Measurements from ENCODE around the gene LCAT.
A peak's percentile ranks its signal among the peaks of the same experiment; 100 is the strongest.
"Not testable (repeated sequence)": the region's sequence is repeated elsewhere in the genome, so short reads cannot be mapped to it uniquely, and the experiment has no call there.

Gene LCAT

DNA sequence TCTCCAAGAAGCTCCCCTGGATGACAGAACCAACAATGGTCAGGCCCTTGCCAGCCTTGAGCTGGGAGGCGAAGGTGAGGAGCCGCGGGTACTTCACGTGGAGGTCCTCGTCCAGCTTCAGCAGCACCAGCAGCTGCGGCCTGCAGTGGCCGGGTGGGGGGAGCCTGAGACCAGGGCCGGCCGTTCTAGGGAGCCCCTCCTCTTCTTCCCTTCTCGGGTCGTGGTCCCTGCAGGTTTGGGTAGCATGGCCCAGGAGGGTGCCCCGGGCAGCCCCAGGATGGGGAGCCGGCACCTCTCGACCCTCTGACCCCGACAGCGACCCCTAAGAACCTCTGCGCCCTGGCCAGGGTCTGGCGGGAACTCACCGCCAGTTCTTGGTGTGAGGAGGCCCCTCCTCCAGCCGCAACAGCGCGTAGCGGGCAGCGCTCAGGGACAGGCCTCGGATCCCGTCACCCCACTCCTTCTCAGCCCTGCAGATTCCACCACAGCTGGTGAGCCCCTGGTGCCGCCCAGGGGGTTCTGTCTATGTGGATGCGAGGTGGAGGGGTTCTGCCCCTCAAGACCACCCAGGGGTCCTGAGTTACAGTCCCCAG is 3.1 kb upstream of the LCAT start:
- DNase-seq, result no peak
- CTCF ChIA-PET, result interaction anchor here (1.1 kb wide), 1 partner anchor 10 kb away, joined by 3 read pairs; the partner anchor contains the start of gene PSMB10
- Mint-ChIP-seq H3K4me3 (no peak overlapping the region), H3K9me3 (no peaks in the 10 kb centered on the region), H3K36me3 (peaks cover 9% of the 10 kb centered on the region), H3K27ac (no peak overlapping the region), H3K4me1 (peaks cover 3% of the 10 kb centered on the region), H3K27me3 (no peaks in the 10 kb centered on the region)

DNA sequence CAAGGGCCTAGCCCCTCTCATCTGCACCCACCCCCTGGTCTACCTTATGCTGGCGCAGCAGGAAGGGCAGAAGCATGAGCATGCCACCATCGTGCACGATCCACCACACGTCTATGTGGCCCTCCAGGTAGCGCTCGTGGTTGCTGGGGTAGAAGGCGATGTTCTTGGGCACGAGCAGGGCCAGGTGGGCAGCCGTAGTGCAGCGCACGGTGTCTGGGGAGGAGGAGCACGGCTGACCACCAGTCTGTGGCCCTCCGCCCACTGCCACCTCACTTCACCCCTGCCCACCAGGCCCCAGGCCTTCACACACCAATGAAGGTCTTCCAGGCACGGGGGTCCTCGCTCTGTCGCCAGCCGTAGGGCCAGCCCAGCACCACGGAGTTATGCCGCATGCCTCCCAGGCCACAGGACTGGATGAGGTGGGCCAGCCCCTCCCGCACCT is 2.2 kb upstream of the LCAT start:
- CTCF ChIA-PET, result interaction anchor here (0.8 to 1.0 kb wide), 2 partner anchors 49 to 94 kb away, joined by 3 to 4 read pairs; no protein-coding TSS in a partner anchor
- no peaks in the 10 kb centered on the region for H3K27me3 Mint-ChIP-seq
- H3K9me3 Mint-ChIP-seq, result no peaks in the 10 kb centered on the region
- no peak overlapping the region for H3K27ac Mint-ChIP-seq
- H3K4me3 Mint-ChIP-seq, result no peak overlapping the region
- no peak for DNase-seq
- peaks cover 11% of the 10 kb centered on the region for H3K4me1 Mint-ChIP-seq
- peaks cover 9% of the 10 kb centered on the region for H3K36me3 Mint-ChIP-seq

DNA sequence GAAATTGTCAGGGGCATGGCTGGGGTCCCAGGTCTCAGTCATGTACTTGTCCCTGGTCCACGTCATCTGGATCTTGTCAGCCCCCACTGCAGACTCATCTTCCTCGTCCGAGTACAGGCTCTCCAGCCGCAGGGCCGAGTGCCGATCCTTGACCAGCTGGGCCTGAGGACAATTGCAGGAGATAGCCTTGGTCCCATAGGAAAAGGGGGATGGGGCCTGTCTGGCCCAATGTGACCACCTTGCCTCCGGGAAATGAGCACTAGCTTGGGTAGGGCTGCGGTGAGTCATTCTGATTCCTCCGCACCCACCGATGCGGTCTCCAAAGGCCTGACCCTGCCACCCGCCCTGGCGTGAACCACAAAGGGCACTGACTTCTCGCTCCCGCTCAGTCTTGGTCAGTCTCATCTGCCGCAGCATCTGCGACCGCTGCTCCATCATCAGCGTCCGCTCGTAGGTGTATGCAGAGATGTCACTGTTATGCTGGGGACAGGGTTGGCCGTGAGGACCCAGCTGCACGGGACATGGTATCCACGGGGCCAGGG is 1.5 kb upstream of the LCAT start:
- H3K9me3 Mint-ChIP-seq, result no peaks in the 10 kb centered on the region
- no peak overlapping the region for H3K4me3 Mint-ChIP-seq
- H3K27ac Mint-ChIP-seq, result peak overlapping the region; percentile 14
- no peak for DNase-seq
- H3K36me3 Mint-ChIP-seq, result peaks cover 10% of the 10 kb centered on the region
- H3K4me1 Mint-ChIP-seq, result peaks cover 18% of the 10 kb centered on the region
- no peaks in the 10 kb centered on the region for H3K27me3 Mint-ChIP-seq
- CTCF ChIA-PET, result interaction anchor here (0.8 kb wide), 1 partner anchor 95 kb away, joined by 4 read pairs; no protein-coding TSS in a partner anchor

DNA sequence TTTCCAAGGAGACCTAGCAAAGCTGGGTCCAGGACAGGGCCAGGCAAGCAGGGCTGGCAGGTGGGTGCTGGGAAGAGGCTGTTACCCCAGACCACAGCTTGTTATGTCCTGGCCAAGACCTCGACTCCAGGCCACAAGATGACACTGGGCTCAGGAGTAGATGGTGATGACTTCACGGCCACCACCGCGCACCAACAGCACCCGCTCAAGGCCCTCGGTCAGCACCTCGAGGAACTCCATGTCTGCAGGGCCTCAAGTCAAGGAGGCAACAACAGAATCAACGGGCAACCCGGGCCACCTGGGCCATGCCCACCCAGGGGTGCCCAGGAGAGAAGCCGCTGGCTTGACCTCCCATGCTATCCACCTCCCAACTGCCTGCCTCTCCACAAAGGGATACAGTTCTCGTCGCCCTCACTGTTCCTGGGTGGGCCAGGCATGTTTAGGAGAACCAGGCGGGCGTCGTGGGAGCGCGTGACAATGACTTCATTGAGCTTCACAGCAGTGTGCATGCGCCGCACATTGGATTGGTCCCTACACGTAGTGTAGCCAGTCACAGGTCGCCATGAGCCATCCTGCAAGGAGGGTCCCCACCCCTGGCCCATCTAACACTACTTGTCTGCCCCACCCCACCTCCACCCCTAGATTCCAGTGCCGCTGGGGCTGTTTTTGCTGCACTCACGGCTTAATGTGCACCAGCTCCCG is 921 bp upstream of the LCAT start:
- no peaks in the 10 kb centered on the region for H3K27me3 Mint-ChIP-seq
- no peak overlapping the region for H3K4me3 Mint-ChIP-seq
- H3K4me1 Mint-ChIP-seq, result peaks cover 24% of the 10 kb centered on the region
- no peak overlapping the region for H3K27ac Mint-ChIP-seq
- peaks cover 16% of the 10 kb centered on the region for H3K36me3 Mint-ChIP-seq
- no peak for DNase-seq
- H3K9me3 Mint-ChIP-seq, result no peaks in the 10 kb centered on the region
- CTCF ChIA-PET, result interaction anchor here (0.8 kb wide), 1 partner anchor 95 kb away, joined by 4 read pairs; no protein-coding TSS in a partner anchor

DNA sequence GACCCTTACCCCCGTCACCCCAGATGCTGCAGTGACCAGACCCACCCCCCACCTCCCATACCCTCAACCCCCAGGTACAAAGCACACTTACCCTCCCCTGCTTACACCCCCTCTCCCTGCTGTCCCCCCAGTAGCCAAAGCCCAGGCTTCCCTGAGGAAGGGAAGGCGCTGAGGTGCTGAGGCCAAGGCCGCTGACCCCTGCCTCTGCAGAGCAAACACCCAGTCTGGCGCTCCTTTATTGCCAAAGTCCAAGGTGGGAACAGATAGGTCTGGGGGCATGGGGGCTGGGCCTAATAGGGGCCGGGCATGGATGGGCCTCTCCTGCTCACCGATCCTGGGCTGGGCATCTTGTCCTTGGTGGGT is 683 bp downstream of the LCAT start:
- CTCF ChIA-PET, result interaction anchor here (1.0 to 2.5 kb wide), 5 partner anchors 10 to 280 kb away, joined by 3 to 11 read pairs (median 5); no protein-coding TSS in a partner anchor
- no peak overlapping the region for H3K4me3 Mint-ChIP-seq
- H3K9me3 Mint-ChIP-seq, result no peaks in the 10 kb centered on the region
- peaks cover 34% of the 10 kb centered on the region for H3K4me1 Mint-ChIP-seq
- no peaks in the 10 kb centered on the region for H3K27me3 Mint-ChIP-seq
- DNase-seq, result no peak
- peak overlapping the region; percentile 58 for H3K27ac Mint-ChIP-seq
- peaks cover 16% of the 10 kb centered on the region for H3K36me3 Mint-ChIP-seq

DNA sequence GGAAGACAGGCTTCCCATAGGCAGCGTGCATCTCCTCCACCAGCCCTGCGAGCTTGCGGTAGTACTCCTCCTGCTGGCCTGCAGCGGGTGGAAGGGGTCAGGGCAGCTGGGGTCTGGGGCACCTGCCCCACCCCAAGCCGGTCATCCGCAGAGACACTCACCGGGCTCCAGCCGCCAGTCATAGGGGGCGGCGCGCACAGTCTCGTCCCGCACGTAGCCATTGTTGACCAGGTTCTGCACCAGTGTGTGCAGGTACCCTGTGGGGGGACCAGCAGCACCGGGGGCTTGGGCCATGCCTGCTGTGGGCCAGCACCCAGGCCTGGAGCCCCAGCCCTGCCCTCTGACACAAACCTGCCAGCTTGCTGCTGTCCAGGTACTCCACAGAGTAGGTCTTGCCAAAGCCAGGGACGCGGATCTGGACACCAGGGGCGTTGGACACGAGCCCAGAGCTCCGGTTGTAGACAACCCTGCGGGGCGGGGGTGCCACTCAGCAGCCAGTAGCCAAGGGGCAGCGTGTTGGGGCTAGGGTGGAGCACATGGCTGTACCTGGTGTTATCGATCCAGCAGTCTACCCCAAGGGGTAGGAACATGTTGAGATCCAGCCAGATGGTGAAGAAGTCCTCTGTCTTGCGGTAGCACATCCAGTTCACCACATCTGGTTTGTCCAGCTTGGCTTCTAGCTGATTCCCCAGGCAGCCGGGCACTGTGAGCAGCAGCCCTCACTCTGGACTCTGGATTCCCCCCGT is 1.2 kb downstream of the LCAT start:
- CTCF ChIA-PET, result interaction anchor here (0.7 to 2.5 kb wide), 18 partner anchors 10 to 280 kb away, joined by 3 to 11 read pairs (median 4); partner anchors contain the start of genes CTRL and DPEP2
- Mint-ChIP-seq H3K27me3 (no peaks in the 10 kb centered on the region), H3K36me3 (peaks cover 16% of the 10 kb centered on the region), H3K4me3 (no peak overlapping the region), H3K27ac (no peak overlapping the region), H3K4me1 (peaks cover 34% of the 10 kb centered on the region), H3K9me3 (no peaks in the 10 kb centered on the region)
- no peak for DNase-seq

DNA sequence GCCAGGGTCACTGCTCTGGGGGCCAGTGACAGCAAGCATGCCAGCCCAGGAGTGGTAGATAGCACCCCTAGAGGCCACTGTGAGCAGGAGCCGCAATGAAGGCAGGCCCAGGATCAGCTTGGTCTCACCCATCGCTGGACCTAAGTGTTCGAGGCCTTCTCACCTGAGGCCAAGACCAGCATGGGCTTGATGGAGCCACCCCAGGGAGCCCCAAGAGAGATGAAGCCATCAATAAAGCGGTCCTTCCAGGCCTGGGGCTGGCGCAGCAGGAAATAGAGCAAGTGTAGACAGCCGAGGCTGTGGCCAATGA is 1.8 kb downstream of the LCAT start:
- Mint-ChIP-seq H3K27me3 (no peaks in the 10 kb centered on the region), H3K4me3 (no peak overlapping the region), H3K27ac (peak overlapping the region; percentile 80), H3K4me1 (peaks cover 37% of the 10 kb centered on the region), H3K36me3 (peaks cover 16% of the 10 kb centered on the region), H3K9me3 (no peaks in the 10 kb centered on the region)
- peak; percentile 56 for DNase-seq
- CTCF ChIA-PET, result interaction anchor here (0.7 to 2.5 kb wide), 18 partner anchors 10 to 279 kb away, joined by 3 to 11 read pairs (median 4); partner anchors contain the start of genes CTRL and DPEP2

DNA sequence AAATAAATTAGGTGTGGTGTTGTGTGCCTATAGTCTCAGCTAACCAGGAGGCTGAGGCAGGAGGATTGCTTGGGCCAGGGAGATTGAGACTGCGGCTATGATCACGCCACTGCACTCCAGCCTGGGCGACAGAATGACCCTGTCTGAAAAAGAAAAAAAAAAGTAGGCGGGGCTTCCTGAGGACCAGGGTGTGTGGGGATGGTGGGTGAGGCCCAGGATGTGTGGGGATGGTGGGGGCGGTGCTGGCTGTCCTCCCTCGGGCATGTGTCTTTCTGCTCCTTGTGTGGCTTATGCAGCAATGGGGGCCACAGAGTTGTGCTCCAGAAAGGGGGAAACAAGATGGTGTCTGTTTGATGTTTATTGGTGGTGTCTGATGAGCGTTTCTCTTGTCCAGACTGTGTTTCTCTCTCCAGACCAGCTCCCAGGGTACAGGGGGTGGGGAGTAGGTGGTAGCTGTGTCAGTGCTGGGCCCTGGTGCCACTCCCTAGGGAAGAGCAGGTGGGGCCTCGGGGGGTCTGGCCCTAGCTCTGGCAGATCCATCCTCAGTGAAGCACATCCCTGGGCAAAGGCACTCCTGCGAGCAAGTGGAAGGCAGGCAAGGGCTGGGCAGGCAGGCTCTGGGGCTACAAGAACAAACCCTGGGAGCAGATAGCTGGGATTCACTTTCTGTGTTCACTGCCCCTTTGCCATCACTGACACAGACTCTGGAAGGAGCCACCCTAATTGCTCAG is 2.3 kb downstream of the LCAT start:
- CTCF ChIA-PET, result interaction anchor here (0.7 to 3.4 kb wide), 20 partner anchors 10 to 278 kb away, joined by 3 to 17 read pairs (median 4); partner anchors contain the start of genes CTRL and DPEP2
- peaks cover 42% of the 10 kb centered on the region for H3K4me1 Mint-ChIP-seq
- H3K27me3 Mint-ChIP-seq, result no peaks in the 10 kb centered on the region
- DNase-seq, result no peak
- peaks cover 16% of the 10 kb centered on the region for H3K36me3 Mint-ChIP-seq
- no peaks in the 10 kb centered on the region for H3K9me3 Mint-ChIP-seq
- H3K27ac Mint-ChIP-seq, result peak overlapping the region; percentile 80
- no peak overlapping the region for H3K4me3 Mint-ChIP-seq

DNA sequence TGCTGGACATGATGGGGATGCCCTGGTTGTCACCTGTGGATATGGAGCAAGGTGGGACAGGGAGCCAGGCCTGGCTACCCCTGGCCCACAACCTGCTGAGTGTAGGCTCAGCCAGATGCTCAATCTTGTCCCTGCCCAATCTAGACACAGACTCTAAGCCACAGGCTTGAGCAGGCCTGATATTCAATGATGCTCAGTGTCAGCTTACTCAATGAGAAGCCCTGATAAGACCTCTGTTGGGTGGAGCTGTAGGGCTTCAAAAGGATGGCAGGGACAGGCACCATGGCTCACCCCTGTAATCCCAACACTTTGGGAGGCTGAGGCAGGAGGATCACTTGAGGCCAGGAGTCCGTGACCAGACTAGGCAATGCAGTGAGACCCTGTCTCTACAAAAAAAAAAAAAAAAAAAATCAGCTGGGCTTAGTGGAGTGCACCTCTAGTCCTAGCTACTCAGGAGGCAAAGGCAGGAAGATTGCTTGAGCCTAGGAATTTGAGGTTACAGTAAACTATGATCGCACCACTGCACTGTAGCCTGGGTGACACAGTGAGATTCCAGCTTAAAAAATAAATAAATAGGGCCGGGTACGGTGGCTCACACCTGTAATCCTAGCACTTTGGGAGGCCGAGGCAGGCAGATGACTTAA is 3.4 kb downstream of the LCAT start:
- H3K4me3 Mint-ChIP-seq, result no peak overlapping the region
- CTCF ChIA-PET, result interaction anchor here (0.7 to 3.4 kb wide), 8 partner anchors 15 to 144 kb away, joined by 3 to 17 read pairs (median 4); partner anchors contain the start of gene NFATC3

DNA sequence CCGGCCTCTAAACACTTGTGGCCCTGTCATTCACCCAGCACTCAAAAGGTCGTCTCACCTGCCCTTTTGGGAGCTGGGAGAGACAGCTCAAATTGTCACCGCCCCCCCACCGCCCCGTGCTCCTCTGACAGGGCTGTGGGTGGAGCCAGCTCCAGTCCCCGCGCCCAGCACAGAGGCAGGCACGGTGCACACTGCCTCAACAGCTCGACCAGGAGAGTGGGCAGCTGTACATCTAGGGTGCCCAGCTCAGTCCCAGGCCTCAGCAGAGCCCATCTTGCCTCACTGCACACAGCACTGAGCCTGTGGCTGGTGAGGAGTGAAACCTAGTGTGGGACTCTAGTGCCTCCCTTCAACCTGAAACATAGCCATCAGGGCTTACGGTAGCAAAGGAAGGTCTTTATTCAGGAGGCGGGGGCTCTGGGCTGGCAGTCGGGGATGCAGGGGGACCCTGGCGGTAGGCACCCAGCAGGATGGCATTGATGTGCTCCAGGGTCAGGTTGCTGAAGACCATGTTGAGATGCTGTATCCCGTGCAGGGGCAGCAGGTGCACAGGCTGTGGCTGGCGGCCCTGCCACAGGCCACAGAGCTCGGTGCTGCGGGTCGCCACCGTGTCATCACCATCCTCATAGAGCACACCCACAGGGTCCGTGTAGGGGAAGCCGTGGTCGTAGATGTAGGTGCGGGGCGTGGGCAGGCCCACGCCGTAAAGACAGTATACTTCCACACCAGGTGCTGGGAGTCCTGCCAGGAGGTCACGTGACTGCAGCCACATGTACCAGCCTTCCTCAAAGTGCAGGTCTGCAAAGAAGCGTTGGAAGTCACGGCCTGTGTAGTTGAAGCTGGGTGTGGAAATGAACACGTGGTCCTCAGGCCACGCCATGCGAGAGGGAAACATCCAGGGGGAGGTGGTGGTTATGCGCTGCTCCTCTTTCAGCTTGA is 4.1 kb downstream of the LCAT start:
- DNase-seq, result peak; percentile 52
- Mint-ChIP-seq H3K9me3 (no peaks in the 10 kb centered on the region), H3K27me3 (no peaks in the 10 kb centered on the region), H3K27ac (peak overlapping the region; percentile 79), H3K4me1 (peaks cover 51% of the 10 kb centered on the region), H3K4me3 (no peak overlapping the region), H3K36me3 (peaks cover 31% of the 10 kb centered on the region)
- CTCF ChIA-PET, result interaction anchor here (0.7 to 3.4 kb wide), 5 partner anchors 57 to 145 kb away, joined by 3 to 17 read pairs (median 3); partner anchors contain the start of gene NFATC3

More for the DNA sequence above, 3.4 kb downstream of the LCAT start:
- Mint-ChIP-seq H3K27me3 (no peaks in the 10 kb centered on the region), H3K4me1 (peaks cover 43% of the 10 kb centered on the region), H3K36me3 (peaks cover 23% of the 10 kb centered on the region), H3K9me3 (no peaks in the 10 kb centered on the region), H3K27ac (peak overlapping the region; percentile 79)
- no peak for DNase-seq

DNA sequence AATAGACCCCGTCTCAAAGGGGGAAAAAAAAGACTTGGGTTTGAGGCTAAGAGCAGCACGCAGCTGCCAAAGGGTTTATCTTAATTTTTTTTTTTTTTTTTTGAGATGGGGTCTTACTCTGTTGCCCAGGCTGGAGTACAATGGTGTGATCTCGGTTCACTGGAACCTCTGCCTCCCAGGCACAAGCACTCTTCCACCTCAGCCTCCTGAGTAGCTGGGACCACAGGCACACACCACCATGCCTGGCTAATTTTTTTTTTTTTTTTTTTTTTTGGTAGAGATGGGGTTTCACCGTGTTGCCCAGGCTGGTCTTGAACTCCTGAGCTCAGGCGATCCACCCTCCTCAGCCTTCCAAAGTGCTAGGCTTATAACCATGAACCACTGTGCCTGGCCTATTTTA is 6.2 kb downstream of the LCAT start:
- peaks cover 63% of the 10 kb centered on the region for H3K4me1 Mint-ChIP-seq

More for the DNA sequence above, 6.2 kb downstream of the LCAT start:
- peak overlapping the region; percentile 95 for H3K27ac Mint-ChIP-seq
- CTCF ChIA-PET, result interaction anchor here (0.6 to 1.4 kb wide), 3 partner anchors 45 to 293 kb away, joined by 3 to 5 read pairs (median 3); partner anchors contain the start of gene CARMIL2
- H3K4me3 Mint-ChIP-seq, result peak overlapping the region; percentile 98
- DNase-seq, H3K27me3 Mint-ChIP-seq, H3K9me3 Mint-ChIP-seq: not testable (repeated sequence)
- peaks cover 39% of the 10 kb centered on the region for H3K36me3 Mint-ChIP-seq

Measured in activated naive CD4-positive, alpha-beta T cell treated with anti-CD3 and anti-CD28 coated beads, Interleukin-2, amount 10 ng/mL, durations not matched to agents 7 days and 5 days (primary cell).